ENCODE data around the gene RGSL1. TPM values are rescaled to one million over a fixed set of nuclear protein-coding genes. Genes with fewer than 3 reads are reported as not detected.
"Not testable (repeated sequence)": the region's sequence is repeated elsewhere in the genome, so short reads cannot be mapped to it uniquely, and the experiment has no call there.

RGSL1 gene
- total and polyA plus RNA-seq, 2 of the 8 experiments (the other 6 are each of a cell fraction or from before 2014, with no cell fraction given) = not detected

DNA sequence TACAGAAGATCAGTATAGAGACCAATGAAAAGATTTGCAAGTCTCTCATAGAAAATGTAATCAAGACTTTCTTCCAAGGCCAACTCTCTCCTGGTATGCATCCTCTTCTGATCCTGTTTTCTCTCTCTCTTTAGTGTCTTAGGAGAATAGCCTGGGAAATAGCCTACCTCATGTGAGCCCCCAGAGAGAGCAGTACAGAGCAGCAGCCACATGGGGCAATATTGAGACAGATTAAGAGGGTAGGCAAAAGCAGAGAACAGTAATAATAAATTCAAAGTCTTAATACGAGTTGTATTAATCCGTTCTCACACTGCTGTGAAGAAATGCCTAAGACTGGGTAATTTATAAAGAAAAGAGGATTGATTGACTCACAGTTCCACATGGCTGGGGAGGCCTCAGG is 77.7 kb downstream of the RGSL1 start (continued):
- TF ChIP-seq RFX5 (IDR thresholded peaks at IDR 0.05; ENCODE audit: borderline replicate concordance, low read depth, low read length) = no peak
- TF ChIP-seq YY1 (IDR thresholded peaks at IDR 0.05; ENCODE audit: low read depth, low read length) = no peak
- no peak for TF ChIP-seq KDM1A (IDR thresholded peaks at IDR 0.05; ENCODE audit: borderline replicate concordance, low read length)
- TF ChIP-seq SAP30 (IDR thresholded peaks at IDR 0.05; ENCODE audit: insufficient read depth, insufficient replicate concordance, low read length) = no peak
- TF ChIP-seq BACH1 (IDR thresholded peaks at IDR 0.05; ENCODE audit: low read length) = no peak
- TF ChIP-seq CHD2 (IDR thresholded peaks at IDR 0.05; ENCODE audit: low read length) = no peak
- no peak for TF ChIP-seq KDM5A (IDR thresholded peaks at IDR 0.05; ENCODE audit: low read length)

DNA sequence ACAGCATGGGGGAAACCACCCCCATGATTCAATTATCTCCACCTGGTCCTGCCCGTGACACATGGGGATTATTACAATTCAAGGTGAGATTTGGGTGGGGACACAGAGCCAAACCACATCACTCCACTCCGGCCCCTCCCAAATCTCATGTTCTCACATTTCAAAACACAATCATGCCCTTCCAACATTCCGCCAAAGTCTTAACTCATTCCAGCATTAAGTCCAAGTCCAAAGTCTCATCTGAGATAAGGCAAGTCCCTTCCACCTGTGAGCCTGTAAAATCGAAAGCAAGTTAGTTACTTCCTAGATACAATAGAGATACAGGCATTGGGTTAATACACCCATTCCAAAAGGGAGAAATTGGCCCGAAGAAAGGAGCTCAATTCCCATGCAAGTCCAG is 78.3 kb downstream of the RGSL1 start:
- H3K4me3 ChIP-seq (ENCODE audit: extremely low read depth in 1 of 4, insufficient read depth in 2 of 4, low read depth in 3 of 4, low read length in 4 of 4); POLR2A ChIA-PET (ENCODE audit: partially characterized antibody); H2BK5ac ChIP-seq (ENCODE audit: low read depth, low read length); H2AK5ac ChIP-seq (ENCODE audit: low read depth, low read length); H4K8ac ChIP-seq (ENCODE audit: extremely low read depth, insufficient read depth, low read length); H3K4me1 ChIP-seq (replicated peaks in 1 of 4; ENCODE audit: control insufficient read depth in 3 of 4, insufficient read depth in 4 of 4, low read length in 3 of 4); DNase-seq (ENCODE audit: low read depth in 1 of 2, low spot score in 2 of 2); H2AFZ ChIP-seq (ENCODE audit: low read length); H3K4ac ChIP-seq (replicated peaks; ENCODE audit: insufficient read length, low read depth, low read length); H2BK20ac ChIP-seq (ENCODE audit: low read length); H3K14ac ChIP-seq (ENCODE audit: insufficient read length); H4K5ac ChIP-seq (ENCODE audit: insufficient read length, low read depth, low read length); H3K4me2 ChIP-seq (ENCODE audit: insufficient read depth in 1 of 2, low read depth in 2 of 2, low read length in 2 of 2); FAIRE-seq; H4K91ac ChIP-seq (replicated peaks; ENCODE audit: insufficient read length, low read length); H3K18ac ChIP-seq (ENCODE audit: extremely low read depth, low read length); H3K36me3 ChIP-seq (ENCODE audit: control insufficient read depth in 2 of 4, insufficient read depth in 4 of 4, low read length in 3 of 4); H2BK12ac ChIP-seq (ENCODE audit: low read depth, low read length); H3K79me1 ChIP-seq (ENCODE audit: low read depth, low read length); H3K23ac ChIP-seq (ENCODE audit: insufficient read length); H3K23me2 ChIP-seq (ENCODE audit: low read depth, low read length); H2BK15ac ChIP-seq (ENCODE audit: low read length); H3K79me2 ChIP-seq (ENCODE audit: control insufficient read depth in 1 of 2, insufficient read depth in 2 of 2, low read length in 2 of 2); H3K27ac ChIP-seq (ENCODE audit: low read depth, low read length); H3K56ac ChIP-seq (replicated peaks; ENCODE audit: insufficient read length, low read depth, low read length); H3K9ac ChIP-seq (replicated peaks in 1 of 4; ENCODE audit: extremely low read depth in 1 of 4, low read depth in 3 of 4, low read length in 3 of 4); H3K9me3 ChIP-seq (ENCODE audit: insufficient read depth in 2 of 2, low read depth in 1 of 2, low read length in 1 of 2); H3K27me3 ChIP-seq (replicated peaks in 1 of 4; ENCODE audit: control insufficient read depth in 3 of 4, extremely low read depth in 1 of 4, insufficient read depth in 3 of 4, low read length in 3 of 4); H2BK120ac ChIP-seq (replicated peaks; ENCODE audit: low read depth, low read length); H4K20me1 ChIP-seq (replicated peaks in 1 of 2; ENCODE audit: control insufficient read depth in 1 of 2, insufficient read depth in 2 of 2, low read length in 2 of 2): not testable (repeated sequence)
- WGBS, 2 experiments (ENCODE audit: extremely low coverage in 1 of 2, insufficient coverage in 1 of 2, insufficient read length in 1 of 2, insufficient replicate concordance in 2 of 2, low coverage in 1 of 2, low lambda C conversion rate in 2 of 2, missing lambda C conversion rate in 1 of 2) = 89% methylated on average over 5 of the region's 5 CpGs; no CpG with 5 or more reads in 1 of the 2 experiments
- CTCF ChIA-PET (ENCODE audit: partially characterized antibody) = interaction anchor here (0.9 kb wide), 1 partner anchor 15 kb away, joined by 3 read pairs; no protein-coding TSS in a partner anchor

Data from H1 (cell line).